Caco-2 (cell line): Measurements from ENCODE around the gene IL1A. TPM values are rescaled to one million over a fixed set of nuclear protein-coding genes. Genes with fewer than 3 reads are reported as not detected.

Experiments used
- BruUV-seq: library from RNA; stranded (reverse); fragments of 400-500 nt; replicated peaks from 2 replicates; lab custom pipeline; 2021; lab: Mats Ljungman, UMichigan
- CTCF ChIA-PET: fragments of 300-600 bp; sonication (Branson Sonifier 250); formaldehyde crosslinking; loops from one replicate; lab custom pipeline; 2022; ENCODE audit warnings: antibody characterized with exemption; lab: Charles Lee
- POLR2A ChIA-PET: fragments of 300-600 bp; sonication (Branson Sonifier 250); formaldehyde crosslinking; loops from one replicate; lab custom pipeline; 2022; ENCODE audit warnings: antibody characterized with exemption; lab: Charles Lee
- DNase-seq, 2 experiments: peaks; one replicate each; pipeline versions ENCODE4 v3.0.0 to v3.0.0-alpha.2; 2020 to 2022
- H3K27me3 ChIP-seq: replicated peaks from 2 replicates; pipeline ENCODE4 v1.6.0; 2011; ENCODE audit warnings: low read length; ENCODE audit not compliant: control insufficient read depth, insufficient read depth
- H3K36me3 ChIP-seq: 2 replicates; pipeline ENCODE4 v1.5.1; 2011; ENCODE audit warnings: low read length; ENCODE audit not compliant: control insufficient read depth, insufficient read depth
- H3K4me1 ChIP-seq: fragments of 250-450 bp; sonication (Bioruptor Pico); 2 replicates; pipeline ENCODE4 v1.5.1; 2020; ENCODE audit warnings: mild to moderate bottlenecking
- H3K4me3 ChIP-seq: 2 replicates; pipeline ENCODE4 v1.5.1; 2011; ENCODE audit warnings: low read depth, mild to moderate bottlenecking, control low read depth, low read length
- H3K9me3 ChIP-seq: fragments of 250-450 bp; sonication (Bioruptor Pico); 2 replicates; pipeline ENCODE4 v1.5.1; 2020; ENCODE audit warnings: mild to moderate bottlenecking, moderate library complexity
- H3K27ac Mint-ChIP-seq: one replicate; pipeline ENCODE4 v1.8.0; 2022; ENCODE audit warnings: mixed read lengths; ENCODE audit not compliant: unreplicated experiment
- H3K27me3 Mint-ChIP-seq: one replicate; pipeline ENCODE4 v1.8.0; 2022; ENCODE audit warnings: mixed read lengths; ENCODE audit not compliant: insufficient read depth, unreplicated experiment
- H3K36me3 Mint-ChIP-seq: one replicate; pipeline ENCODE4 v1.8.0; 2022; ENCODE audit warnings: mild to moderate bottlenecking, mixed read lengths; ENCODE audit not compliant: insufficient read depth, unreplicated experiment
- H3K4me1 Mint-ChIP-seq: one replicate; pipeline ENCODE4 v1.8.0; 2022; ENCODE audit warnings: low read depth, mixed read lengths; ENCODE audit not compliant: unreplicated experiment
- H3K4me3 Mint-ChIP-seq: one replicate; pipeline ENCODE4 v1.8.0; 2022; ENCODE audit warnings: mild to moderate bottlenecking, moderate library complexity, mixed read lengths; ENCODE audit not compliant: unreplicated experiment
- H3K9me3 Mint-ChIP-seq: one replicate; pipeline ENCODE4 v1.8.0; 2022; ENCODE audit warnings: mixed read lengths; ENCODE audit not compliant: unreplicated experiment
- intact Hi-C: fragments of 100-400 bp; cut with micrococcal nuclease; formaldehyde crosslinking; loops from one replicate; pipeline ENCODE4 v1.10.0; 2022; ENCODE audit not compliant: unreplicated experiment
- total RNA-seq: library from RNA; stranded (reverse); gene quantifications from 2 replicates; pipeline ENCODE4 v1.2.3, GENCODE V29; 2022
- TF ChIP-seq, protein P1 (sequence below), 2 experiments: fragments of 200-600 bp in 1 of 2; IDR thresholded peaks; 1 replicate in 1 of 2; 2 replicates in 1 of 2; pipeline versions ENCODE4 v1.5.1 to v1.8.0; 2011 to 2022; ENCODE audit warnings: antibody characterized with exemption in 1 of 2, control low read depth in 1 of 2, inconsistent platforms in 1 of 2, low read depth in 1 of 2, low read length in 1 of 2, mild to moderate bottlenecking in 1 of 2, moderate library complexity in 1 of 2; ENCODE audit not compliant: insufficient read depth in 1 of 2, severe bottlenecking in 1 of 2, unreplicated experiment in 1 of 2

IL1A gene
- total RNA-seq, 1 experiment from 2014 or later = not detected

DNA sequence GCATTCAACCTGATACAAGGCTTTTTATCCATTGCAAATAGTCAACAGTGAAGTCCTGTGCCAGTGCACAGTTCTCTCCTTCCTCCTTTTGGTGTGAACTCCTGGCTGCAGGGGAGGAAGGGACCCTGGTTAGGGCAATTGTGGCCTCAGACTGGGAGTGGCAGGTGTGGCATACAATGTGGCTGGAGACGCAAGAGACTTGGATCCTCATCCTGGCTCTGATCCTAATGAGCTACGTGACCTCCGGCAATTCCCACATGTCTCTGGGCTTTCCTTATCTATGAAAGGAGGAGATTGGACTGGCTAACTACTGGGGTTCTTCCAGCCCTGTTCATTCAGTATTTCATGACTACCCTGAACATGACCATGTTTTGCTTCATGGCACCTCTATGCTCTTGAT, 10.5 kb upstream of the IL1A start:
- Mint-ChIP-seq H3K4me1 (peaks cover 31% of the 10 kb centered on the region), H3K27ac (no peak overlapping the region), H3K36me3 (no peaks in the 10 kb centered on the region), H3K9me3 (peaks cover 26% of the 10 kb centered on the region), H3K27me3 (no peaks in the 10 kb centered on the region), H3K4me3 (no peak overlapping the region)
- Histone ChIP-seq H3K27me3 (no peaks in the 10 kb centered on the region), H3K4me3 (no peak overlapping the region), H3K9me3 (no peaks in the 10 kb centered on the region), H3K36me3 (no peaks in the 10 kb centered on the region), H3K4me1 (peaks cover 28% of the 10 kb centered on the region)
- DNase-seq = no peak
- intact Hi-C loops = no loop called here
- ChIA-PET CTCF (no interaction called here), POLR2A (no interaction called here)
- TF ChIP-seq, protein P1, sequence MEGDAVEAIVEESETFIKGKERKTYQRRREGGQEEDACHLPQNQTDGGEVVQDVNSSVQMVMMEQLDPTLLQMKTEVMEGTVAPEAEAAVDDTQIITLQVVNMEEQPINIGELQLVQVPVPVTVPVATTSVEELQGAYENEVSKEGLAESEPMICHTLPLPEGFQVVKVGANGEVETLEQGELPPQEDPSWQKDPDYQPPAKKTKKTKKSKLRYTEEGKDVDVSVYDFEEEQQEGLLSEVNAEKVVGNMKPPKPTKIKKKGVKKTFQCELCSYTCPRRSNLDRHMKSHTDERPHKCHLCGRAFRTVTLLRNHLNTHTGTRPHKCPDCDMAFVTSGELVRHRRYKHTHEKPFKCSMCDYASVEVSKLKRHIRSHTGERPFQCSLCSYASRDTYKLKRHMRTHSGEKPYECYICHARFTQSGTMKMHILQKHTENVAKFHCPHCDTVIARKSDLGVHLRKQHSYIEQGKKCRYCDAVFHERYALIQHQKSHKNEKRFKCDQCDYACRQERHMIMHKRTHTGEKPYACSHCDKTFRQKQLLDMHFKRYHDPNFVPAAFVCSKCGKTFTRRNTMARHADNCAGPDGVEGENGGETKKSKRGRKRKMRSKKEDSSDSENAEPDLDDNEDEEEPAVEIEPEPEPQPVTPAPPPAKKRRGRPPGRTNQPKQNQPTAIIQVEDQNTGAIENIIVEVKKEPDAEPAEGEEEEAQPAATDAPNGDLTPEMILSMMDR (IDR thresholded peaks at IDR 0.05; ENCODE audit: insufficient read depth in 1 of 2, low read depth in 1 of 2, low read length in 1 of 2, severe bottlenecking in 1 of 2, unreplicated experiment in 1 of 2) = no peak
- BruUV-seq = no TSS peak

DNA sequence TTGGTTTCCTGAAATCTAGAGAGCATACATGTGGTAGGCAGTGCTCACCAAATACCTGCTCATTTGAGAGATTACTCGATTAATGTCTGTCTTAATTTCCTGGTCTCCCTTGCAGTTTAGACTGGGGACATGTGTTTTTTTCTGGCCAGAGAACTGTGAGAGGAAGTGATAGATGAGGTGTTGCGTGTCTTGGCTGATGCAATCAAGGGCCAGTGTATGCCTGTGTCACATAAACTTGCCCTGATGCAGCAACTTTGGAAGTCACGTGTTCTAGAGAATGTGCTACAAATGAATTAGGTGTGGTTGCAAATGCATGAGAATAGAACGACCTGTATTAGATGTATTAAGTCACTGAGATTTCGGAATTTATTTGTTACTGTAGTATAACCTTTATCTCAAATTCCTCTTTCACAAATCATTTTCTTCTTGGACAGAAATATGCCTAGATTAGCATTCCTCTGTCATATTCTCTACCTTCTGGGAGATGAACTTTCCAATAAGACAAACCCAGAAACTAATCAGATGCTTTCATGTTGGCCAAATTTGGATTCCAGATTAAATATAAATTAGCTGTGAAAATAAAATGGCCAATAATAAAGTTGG, 9.9 kb upstream of the IL1A start:
- TF ChIP-seq, protein P1 (IDR thresholded peaks at IDR 0.05; ENCODE audit: insufficient read depth in 1 of 2, low read depth in 1 of 2, low read length in 1 of 2, severe bottlenecking in 1 of 2, unreplicated experiment in 1 of 2) = no peak
- no TSS peak for BruUV-seq
- no peaks in the 10 kb centered on the region for H3K9me3 ChIP-seq
- H3K36me3 ChIP-seq = no peaks in the 10 kb centered on the region
- Mint-ChIP-seq H3K36me3 (no peaks in the 10 kb centered on the region), H3K27ac (no peak overlapping the region), H3K9me3 (peaks cover 28% of the 10 kb centered on the region), H3K27me3 (no peaks in the 10 kb centered on the region), H3K4me3 (no peak overlapping the region), H3K4me1 (peaks cover 32% of the 10 kb centered on the region)
- peaks cover 31% of the 10 kb centered on the region for H3K4me1 ChIP-seq
- ChIA-PET CTCF (no interaction called here), POLR2A (no interaction called here)
- intact Hi-C loops = no loop called here
- H3K4me3 ChIP-seq = no peak overlapping the region
- H3K27me3 ChIP-seq = no peaks in the 10 kb centered on the region
- DNase-seq = peak; percentile 32 to 55

DNA sequence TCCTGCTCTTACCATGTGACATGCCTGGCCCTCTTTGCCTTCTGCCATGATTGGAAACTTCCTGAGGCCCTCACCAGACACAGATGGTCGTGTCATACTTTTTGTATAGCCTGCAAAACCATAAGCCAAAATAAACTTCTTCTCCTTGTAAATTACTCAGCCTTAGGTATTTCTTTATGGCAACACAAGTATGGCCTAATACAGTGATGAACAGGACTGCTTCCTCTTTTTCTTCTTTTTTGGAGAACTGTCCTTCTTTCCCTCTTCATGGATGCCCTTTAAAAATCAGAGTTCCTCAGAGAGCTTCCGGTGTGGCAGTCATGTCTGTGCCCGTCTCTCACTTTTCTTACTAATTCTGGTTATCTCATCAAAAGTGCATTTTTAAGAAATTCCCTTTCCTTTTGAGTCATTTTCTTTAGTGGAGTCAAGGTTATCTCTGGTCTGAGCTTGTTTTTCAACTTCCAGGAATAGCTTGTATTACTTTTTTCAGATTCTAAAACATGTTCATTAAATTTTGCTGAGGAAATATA, 9.2 kb upstream of the IL1A start:
- H3K27ac Mint-ChIP-seq = peak overlapping the region; percentile 64
- no peaks in the 10 kb centered on the region for H3K36me3 ChIP-seq
- peaks cover 28% of the 10 kb centered on the region for H3K9me3 Mint-ChIP-seq
- ChIA-PET CTCF (no interaction called here), POLR2A (no interaction called here)
- H3K9me3 ChIP-seq = no peaks in the 10 kb centered on the region
- no peak for DNase-seq
- TF ChIP-seq, protein P1 (IDR thresholded peaks at IDR 0.05; ENCODE audit: insufficient read depth in 1 of 2, low read depth in 1 of 2, low read length in 1 of 2, severe bottlenecking in 1 of 2, unreplicated experiment in 1 of 2) = no peak
- BruUV-seq = no TSS peak
- H3K4me1 ChIP-seq = peaks cover 31% of the 10 kb centered on the region
- intact Hi-C loops = no loop called here
- peaks cover 32% of the 10 kb centered on the region for H3K4me1 Mint-ChIP-seq
- no peak overlapping the region for H3K4me3 Mint-ChIP-seq
- H3K27me3 ChIP-seq = no peaks in the 10 kb centered on the region
- H3K36me3 Mint-ChIP-seq = no peaks in the 10 kb centered on the region
- no peak overlapping the region for H3K4me3 ChIP-seq
- H3K27me3 Mint-ChIP-seq = no peaks in the 10 kb centered on the region
